GM18511 (cell line): ENCODE results near the gene ACCS.
A peak's percentile ranks its signal among the peaks of the same experiment; 100 is the strongest.

Experiments used
- ATAC-seq: cut with Tn5 transposase; IDR thresholded peaks from one replicate; pipeline ENCODE4 v1.9.1; 2021; ENCODE audit warnings: mild to moderate bottlenecking, moderate library complexity; ENCODE audit not compliant: unreplicated experiment

The ACCS gene

GRCh38 chr11:44085330-44085729 is 19.3 kb downstream of the ACCS start:
- ATAC-seq = no peak

GRCh38 chr11:44088377-44088776 is 22.3 kb downstream of the ACCS start:
- no peak for ATAC-seq

- no peak for ATAC-seq
Observed at GRCh38 chr11:44088871-44089270, 22.8 kb downstream of the ACCS start.

GRCh38 chr11:44090539-44090938 is 24.5 kb downstream of the ACCS start:
- no peak for ATAC-seq

GRCh38 chr11:44094260-44094868 is 28.3 kb downstream of the ACCS start:
- ATAC-seq = no peak

- ATAC-seq = peak; percentile 95
Observed at GRCh38 chr11:44095506-44096359, 29.7 kb downstream of the ACCS start, which contains the start of gene EXT2. Gene EXT2 (plus strand): TSS chr11:44095678. CDS start chr11:44107713, 12,035 bp downstream.

- ATAC-seq = no peak
Observed at GRCh38 chr11:44096360-44097185, 30.5 kb downstream of the ACCS start.

- no peak for ATAC-seq
Observed at GRCh38 chr11:44097821-44098220, 31.8 kb downstream of the ACCS start.

- no peak for ATAC-seq
Observed at GRCh38 chr11:44101098-44101497, 35.0 kb downstream of the ACCS start.

- no peak for ATAC-seq
Observed at GRCh38 chr11:44104481-44105294, 38.6 kb downstream of the ACCS start.

- ATAC-seq = no peak
Observed at GRCh38 chr11:44108260-44108659, 42.2 kb downstream of the ACCS start.

GRCh38 chr11:44110231-44110679 is 44.2 kb downstream of the ACCS start:
- ATAC-seq = peak; percentile 96

GRCh38 chr11:44112091-44112821 is 46.2 kb downstream of the ACCS start:
- ATAC-seq = no peak

- no peak for ATAC-seq
Observed at GRCh38 chr11:44113018-44113417, 46.9 kb downstream of the ACCS start.

GRCh38 chr11:44113572-44113971 is 47.5 kb downstream of the ACCS start:
- ATAC-seq = no peak

GRCh38 chr11:44116234-44116830 is 50.3 kb downstream of the ACCS start:
- ATAC-seq = no peak

- ATAC-seq = no peak
Observed at GRCh38 chr11:44120169-44120568, 54.1 kb downstream of the ACCS start.

- no peak for ATAC-seq
Observed at GRCh38 chr11:44125598-44125997, 59.5 kb downstream of the ACCS start.

- ATAC-seq = no peak
Observed at GRCh38 chr11:44126304-44126703, 60.2 kb downstream of the ACCS start.
